Effector memory CD4-positive, alpha-beta T cell (primary cell): ENCODE results near the gene TMEM30B.

Source experiments
- DNase-seq, 3 donors: peaks; one replicate each; pipeline ENCODE4 v3.0.0-alpha.2; 2020
- H3K27ac ChIP-seq: 2 replicates; pipeline ENCODE4 v1.7.0; 2013; ENCODE audit warnings: mild to moderate bottlenecking, low read length, moderate library complexity; ENCODE audit not compliant: insufficient read depth, poor library complexity, severe bottlenecking
- H3K27me3 ChIP-seq: replicated peaks from 2 replicates; pipeline ENCODE4 v1.7.0; 2013; ENCODE audit warnings: mild to moderate bottlenecking, low read length; ENCODE audit not compliant: insufficient read depth, control insufficient read depth, poor library complexity, severe bottlenecking
- H3K36me3 ChIP-seq: 2 replicates; pipeline ENCODE4 v1.7.0; 2013; ENCODE audit warnings: mild to moderate bottlenecking, low read length, moderate library complexity; ENCODE audit not compliant: control insufficient read depth, insufficient read depth
- H3K4me1 ChIP-seq: 2 replicates; pipeline ENCODE4 v1.7.0; 2013; ENCODE audit warnings: low read length, mild to moderate bottlenecking; ENCODE audit not compliant: control insufficient read depth, insufficient read depth, poor library complexity, severe bottlenecking
- H3K4me3 ChIP-seq: 2 replicates; pipeline ENCODE4 v1.7.0; 2013; ENCODE audit warnings: low read length, low read depth, mild to moderate bottlenecking; ENCODE audit not compliant: insufficient read depth, poor library complexity, severe bottlenecking
- H3K9me3 ChIP-seq: 2 replicates; pipeline ENCODE4 v1.7.0; 2013; ENCODE audit warnings: mild to moderate bottlenecking, low read length, moderate library complexity; ENCODE audit not compliant: control insufficient read depth
- total RNA-seq, 3 donors: gene quantifications; one replicate each; lab custom pipeline; 2026; lab: John Stamatoyannopoulos, UW

TMEM30B gene
- total RNA-seq, result 8.6 to 17.8 (median 12.8) reads per million in 3 donors

- Histone ChIP-seq H3K27me3 (no peaks in the 10 kb centered on the region), H3K27ac (peak within 1 kb of the TSS; percentile 66), H3K36me3 (no peaks in the 10 kb centered on the region), H3K9me3 (no peaks in the 10 kb centered on the region), H3K4me3 (peak within 1 kb of the TSS; percentile 83), H3K4me1 (peaks cover 9% of the 10 kb centered on the region)
- peak in 2 of 3 donors; percentile 4 to 12 for DNase-seq
Measured at GRCh38 chr14:61281186-61281947, at the start of gene TMEM30B. Gene TMEM30B (minus strand): TSS chr14:61281338. CDS start chr14:61281147, 191 bp downstream.

GRCh38 chr14:61330511-61330910 is 49.4 kb upstream of the TMEM30B start:
- peak overlapping the region; percentile 35 for H3K4me3 ChIP-seq
- no peak for DNase-seq
- H3K36me3 ChIP-seq, result no peaks in the 10 kb centered on the region
- no peaks in the 10 kb centered on the region for H3K9me3 ChIP-seq
- H3K27me3 ChIP-seq, result no peaks in the 10 kb centered on the region
- peak overlapping the region; percentile 90 for H3K27ac ChIP-seq
- peaks cover 61% of the 10 kb centered on the region for H3K4me1 ChIP-seq

GRCh38 chr14:61329478-61330051 is 48.4 kb upstream of the TMEM30B start:
- Histone ChIP-seq H3K27ac (peak overlapping the region; percentile 90), H3K4me3 (peak overlapping the region; percentile 35), H3K9me3 (no peaks in the 10 kb centered on the region), H3K27me3 (no peaks in the 10 kb centered on the region), H3K36me3 (no peaks in the 10 kb centered on the region), H3K4me1 (peaks cover 54% of the 10 kb centered on the region)
- no peak for DNase-seq

- Histone ChIP-seq H3K27ac (peak overlapping the region; percentile 90), H3K4me1 (peaks cover 51% of the 10 kb centered on the region), H3K9me3 (no peaks in the 10 kb centered on the region), H3K36me3 (no peaks in the 10 kb centered on the region), H3K4me3 (peak overlapping the region; percentile 24), H3K27me3 (no peaks in the 10 kb centered on the region)
- no peak for DNase-seq
Measured at GRCh38 chr14:61328626-61329262, 47.6 kb upstream of the TMEM30B start.

GRCh38 chr14:61326847-61327246 is 45.7 kb upstream of the TMEM30B start:
- H3K9me3 ChIP-seq, result no peaks in the 10 kb centered on the region
- H3K4me1 ChIP-seq, result peaks cover 39% of the 10 kb centered on the region
- H3K4me3 ChIP-seq, result peak overlapping the region; percentile 31
- H3K27ac ChIP-seq, result peak overlapping the region; percentile 90
- H3K27me3 ChIP-seq, result no peaks in the 10 kb centered on the region
- H3K36me3 ChIP-seq, result no peaks in the 10 kb centered on the region
- DNase-seq, result no peak

- no peaks in the 10 kb centered on the region for H3K27me3 ChIP-seq
- H3K36me3 ChIP-seq, result no peaks in the 10 kb centered on the region
- H3K27ac ChIP-seq, result peak overlapping the region; percentile 90
- no peak for DNase-seq
- peak overlapping the region; percentile 31 for H3K4me3 ChIP-seq
- H3K9me3 ChIP-seq, result no peaks in the 10 kb centered on the region
- H3K4me1 ChIP-seq, result peaks cover 32% of the 10 kb centered on the region
Measured at GRCh38 chr14:61326146-61326545, 45.0 kb upstream of the TMEM30B start.

- no peak for DNase-seq
- H3K4me1 ChIP-seq, result peaks cover 26% of the 10 kb centered on the region
- H3K9me3 ChIP-seq, result no peaks in the 10 kb centered on the region
- H3K27ac ChIP-seq, result peak overlapping the region; percentile 90
- H3K27me3 ChIP-seq, result no peaks in the 10 kb centered on the region
- H3K4me3 ChIP-seq, result peak overlapping the region; percentile 23
- H3K36me3 ChIP-seq, result no peaks in the 10 kb centered on the region
Measured at GRCh38 chr14:61325166-61325565, 44.0 kb upstream of the TMEM30B start.

- Histone ChIP-seq H3K27me3 (no peaks in the 10 kb centered on the region), H3K27ac (peak overlapping the region; percentile 90), H3K36me3 (no peaks in the 10 kb centered on the region), H3K4me1 (peaks cover 17% of the 10 kb centered on the region), H3K9me3 (no peaks in the 10 kb centered on the region), H3K4me3 (peak overlapping the region; percentile 95)
- no peak for DNase-seq
Measured at GRCh38 chr14:61323970-61324369, 42.8 kb upstream of the TMEM30B start.

- Histone ChIP-seq H3K4me1 (peaks cover 11% of the 10 kb centered on the region), H3K27ac (peak overlapping the region; percentile 90), H3K36me3 (no peaks in the 10 kb centered on the region), H3K4me3 (peak overlapping the region; percentile 95), H3K9me3 (no peaks in the 10 kb centered on the region), H3K27me3 (no peaks in the 10 kb centered on the region)
- DNase-seq, result peak in 2 of 3 donors; percentile 9 to 24
Measured at GRCh38 chr14:61322799-61323290, 41.7 kb upstream of the TMEM30B start.
